HG02943 (cell line): ENCODE data around the gene PNMA1.

Experiments
- ATAC-seq: cut with Tn5 transposase; IDR thresholded peaks from one replicate; pipeline ENCODE4 v1.9.1; 2021; ENCODE audit warnings: mild to moderate bottlenecking, low read depth, moderate library complexity; ENCODE audit not compliant: unreplicated experiment

PNMA1 gene

DNA sequence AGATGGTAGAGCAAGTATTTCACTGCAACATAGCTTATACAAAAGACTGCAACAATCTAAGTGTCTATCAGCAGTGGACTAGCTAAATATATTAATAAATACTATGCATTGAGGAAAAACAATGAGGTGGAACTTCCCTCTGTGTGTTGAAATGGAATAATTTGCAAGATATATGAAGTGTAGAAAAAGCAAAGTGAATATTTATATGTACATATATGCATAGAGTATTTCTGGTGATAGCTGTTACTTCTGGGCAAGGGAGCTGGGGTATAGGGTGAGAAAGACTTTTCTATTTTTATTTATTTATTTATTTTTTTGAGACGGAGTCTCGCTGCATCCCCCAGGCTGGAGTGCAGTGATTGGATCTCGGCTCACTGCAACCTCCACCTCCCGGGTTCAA lies 35.5 kb downstream of the PNMA1 start:
- ATAC-seq, result no peak

DNA sequence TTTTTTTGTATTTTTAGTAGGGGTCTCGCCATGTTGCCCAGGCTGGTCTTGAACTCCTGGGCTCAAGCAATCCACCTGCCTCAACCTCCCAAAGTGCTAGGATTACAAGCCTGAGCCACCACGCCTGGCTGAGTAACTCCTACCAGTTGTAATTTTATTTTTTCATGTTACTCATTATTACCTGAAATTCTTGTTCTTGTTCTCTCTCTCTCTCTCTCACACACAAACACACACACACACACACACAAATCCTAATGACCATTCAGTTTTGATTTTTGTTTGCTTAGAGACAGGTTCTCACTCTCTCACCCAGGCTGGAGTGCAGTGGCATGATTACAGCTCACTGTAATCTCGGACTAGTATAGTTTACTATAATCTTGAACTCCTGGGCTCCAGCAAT lies 39.2 kb downstream of the PNMA1 start:
- ATAC-seq, result no peak

DNA sequence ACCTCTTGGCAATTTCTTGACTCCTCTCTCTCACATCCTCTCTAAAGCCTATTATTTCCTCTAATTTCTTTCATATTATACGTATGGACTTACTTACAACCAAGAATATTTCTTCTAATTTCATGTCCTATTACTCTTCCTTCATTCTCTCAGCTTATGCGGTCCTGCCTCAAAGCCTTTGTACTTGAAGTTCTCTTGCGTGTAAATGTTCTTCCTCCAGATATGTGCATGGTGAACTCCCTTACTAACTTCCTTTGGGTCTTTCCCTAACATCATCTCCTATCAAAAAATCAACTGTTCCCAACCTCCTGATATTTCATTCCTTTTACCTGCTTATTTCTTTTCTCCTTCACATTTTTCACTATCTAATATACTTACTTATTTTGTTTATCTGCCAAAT lies 46.3 kb downstream of the PNMA1 start:
- no peak for ATAC-seq

DNA sequence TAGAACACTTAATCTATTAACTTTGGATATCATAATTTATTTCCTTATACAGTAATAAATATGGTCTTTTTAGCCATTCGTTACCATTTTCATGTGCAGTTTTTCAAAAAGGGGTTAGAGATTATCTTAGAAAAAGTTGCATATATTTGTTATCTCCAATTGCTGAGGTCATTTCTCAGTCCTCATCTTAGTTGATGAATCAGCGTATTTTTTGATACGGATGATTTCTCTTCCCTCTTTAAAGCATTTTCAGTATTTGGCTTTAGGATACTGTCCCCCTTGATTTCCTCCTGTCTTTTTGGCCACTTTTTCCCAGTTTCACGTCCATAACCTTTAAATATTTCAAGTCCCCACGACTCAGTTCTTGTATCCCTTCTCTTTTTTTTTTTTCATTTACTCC lies 47.6 kb downstream of the PNMA1 start:
- no peak for ATAC-seq

DNA sequence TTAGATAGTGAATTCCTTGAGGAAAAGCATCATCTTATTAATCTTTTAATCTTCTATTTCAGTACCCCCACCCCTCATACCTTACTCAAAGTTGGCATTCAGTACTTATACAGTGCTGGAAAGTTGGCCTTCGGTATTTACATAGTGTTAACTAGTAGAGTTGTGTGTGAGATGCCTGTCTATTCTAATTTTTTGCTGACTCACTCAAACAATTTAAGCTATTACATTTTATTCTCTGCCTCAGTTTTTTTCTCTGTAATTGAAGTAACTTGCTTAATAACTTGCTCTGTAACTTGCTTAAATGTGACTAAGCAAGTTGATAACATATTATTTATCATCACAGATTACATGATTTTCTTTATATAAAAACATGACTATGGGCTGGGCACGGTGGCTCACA lies 49.1 kb downstream of the PNMA1 start:
- no peak for ATAC-seq

DNA sequence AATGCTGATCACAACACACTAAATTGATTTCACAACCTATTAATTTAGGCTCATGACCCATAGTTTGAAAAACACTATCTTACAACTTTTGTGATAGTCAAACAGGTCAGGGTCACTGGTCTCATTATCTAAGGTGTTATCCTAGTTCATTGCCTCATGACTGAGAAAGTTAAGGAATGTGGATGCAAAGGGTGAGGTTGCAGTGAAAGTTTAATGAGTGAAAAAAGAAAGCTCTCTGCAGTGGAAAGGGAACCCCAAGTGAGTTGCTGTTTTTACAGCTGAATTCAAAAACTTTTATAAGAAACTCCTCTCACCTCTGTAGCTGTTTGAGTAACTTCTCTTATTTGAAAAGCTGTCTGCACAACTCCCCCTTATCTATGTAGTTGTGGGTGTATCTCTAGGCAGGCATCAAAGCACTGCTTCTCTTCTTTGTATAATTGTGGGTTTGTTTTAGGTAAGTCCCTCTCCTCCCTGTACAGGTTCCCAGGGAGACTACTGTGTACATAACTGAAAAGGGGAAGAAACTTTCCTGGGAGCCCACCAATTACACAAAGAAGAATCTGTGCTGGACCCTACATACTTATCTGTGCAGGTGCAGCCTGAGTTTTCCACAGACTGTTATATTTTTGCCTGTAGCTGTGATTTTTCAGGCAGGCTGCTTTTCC lies 50.5 kb downstream of the PNMA1 start:
- no peak for ATAC-seq

DNA sequence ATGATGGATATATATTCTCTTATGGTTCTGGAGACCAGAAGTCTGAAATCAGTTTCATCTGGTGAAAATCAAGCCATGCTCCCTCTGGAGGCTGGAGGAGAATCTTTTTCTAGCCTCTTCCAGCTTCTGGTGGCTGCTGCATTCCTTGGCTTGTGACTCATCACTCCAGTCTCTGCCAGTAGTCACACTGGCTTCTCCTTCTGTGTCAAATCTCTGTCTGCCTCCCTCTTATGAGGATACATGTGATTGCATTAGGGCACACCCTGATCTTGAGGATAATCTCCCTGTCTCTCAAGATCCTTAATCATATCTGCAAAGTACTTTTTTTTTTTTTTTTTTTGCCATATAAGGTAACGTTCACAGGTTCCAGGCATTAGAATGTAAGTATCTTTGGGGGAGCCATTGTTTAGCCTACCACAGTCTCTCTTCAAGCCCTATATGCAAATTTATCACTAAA lies 51.7 kb downstream of the PNMA1 start:
- no peak for ATAC-seq

DNA sequence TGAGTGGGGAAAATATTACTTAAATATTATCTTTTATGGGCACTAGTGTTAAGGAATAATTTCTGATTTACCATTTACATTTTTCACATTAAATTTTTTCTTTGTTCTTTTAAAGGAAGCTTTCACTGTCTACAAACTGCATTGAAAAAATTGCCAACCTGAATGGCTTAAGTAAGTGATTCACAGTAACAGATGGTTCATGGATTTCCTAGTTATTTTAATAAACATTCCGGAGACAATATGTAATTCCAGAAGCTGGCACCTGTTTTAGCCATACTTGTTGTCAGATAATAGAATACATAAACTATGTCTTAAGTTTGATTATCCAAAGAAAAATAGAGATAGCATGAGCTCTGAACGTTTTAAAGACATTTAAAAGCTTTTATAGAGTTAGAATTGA lies 52.3 kb downstream of the PNMA1 start:
- ATAC-seq, result no peak
